ENCODE results near the gene AQP7. TPM values are rescaled to one million over a fixed set of nuclear protein-coding genes. Genes with fewer than 3 reads are reported as not detected.

AQP7 gene
- total and polyA plus RNA-seq, 8 donors: 1.5 to 8.3 (median 3.3) TPM

DNA sequence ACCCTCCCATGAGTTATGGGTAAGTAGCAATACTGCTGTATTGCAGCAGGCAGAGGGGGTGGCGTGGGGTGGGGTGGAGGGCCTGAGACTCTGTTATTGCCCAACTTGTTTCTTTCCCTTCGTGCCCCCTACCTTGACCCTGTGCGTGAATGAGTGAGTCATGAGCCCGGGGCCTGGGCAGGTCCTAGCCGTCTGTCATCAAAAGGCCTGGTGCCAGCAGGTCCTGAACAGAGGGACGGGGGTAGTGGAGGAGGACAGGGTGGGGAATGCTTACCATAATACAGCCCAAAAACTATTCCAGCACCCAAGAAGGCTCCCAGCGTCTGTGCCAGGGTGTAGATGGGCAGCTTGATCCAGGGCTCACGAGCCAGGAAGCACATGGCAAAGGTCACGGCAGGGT lies 40.7 kb upstream of the AQP7 start:
- DNase-seq (no peak), ATAC-seq (no peak)
- Histone ChIP-seq H3K27ac (no peak overlapping the region), H3K27me3 (peaks cover 0 to 13% of the 10 kb centered on the region in 2 donors), H3K4me1 (peaks cover 10 to 31% of the 10 kb centered on the region in 2 donors), H3K4me3 (no peak overlapping the region), H3K9me3 (no peaks in the 10 kb centered on the region), H3K36me3 (peaks cover 0 to 16% of the 10 kb centered on the region in 2 donors)
- TF ChIP-seq, protein P1, sequence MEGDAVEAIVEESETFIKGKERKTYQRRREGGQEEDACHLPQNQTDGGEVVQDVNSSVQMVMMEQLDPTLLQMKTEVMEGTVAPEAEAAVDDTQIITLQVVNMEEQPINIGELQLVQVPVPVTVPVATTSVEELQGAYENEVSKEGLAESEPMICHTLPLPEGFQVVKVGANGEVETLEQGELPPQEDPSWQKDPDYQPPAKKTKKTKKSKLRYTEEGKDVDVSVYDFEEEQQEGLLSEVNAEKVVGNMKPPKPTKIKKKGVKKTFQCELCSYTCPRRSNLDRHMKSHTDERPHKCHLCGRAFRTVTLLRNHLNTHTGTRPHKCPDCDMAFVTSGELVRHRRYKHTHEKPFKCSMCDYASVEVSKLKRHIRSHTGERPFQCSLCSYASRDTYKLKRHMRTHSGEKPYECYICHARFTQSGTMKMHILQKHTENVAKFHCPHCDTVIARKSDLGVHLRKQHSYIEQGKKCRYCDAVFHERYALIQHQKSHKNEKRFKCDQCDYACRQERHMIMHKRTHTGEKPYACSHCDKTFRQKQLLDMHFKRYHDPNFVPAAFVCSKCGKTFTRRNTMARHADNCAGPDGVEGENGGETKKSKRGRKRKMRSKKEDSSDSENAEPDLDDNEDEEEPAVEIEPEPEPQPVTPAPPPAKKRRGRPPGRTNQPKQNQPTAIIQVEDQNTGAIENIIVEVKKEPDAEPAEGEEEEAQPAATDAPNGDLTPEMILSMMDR (IDR thresholded peaks at IDR 0.05): no peak
- intact Hi-C loops (cut with DNase I): no loop called here

DNA sequence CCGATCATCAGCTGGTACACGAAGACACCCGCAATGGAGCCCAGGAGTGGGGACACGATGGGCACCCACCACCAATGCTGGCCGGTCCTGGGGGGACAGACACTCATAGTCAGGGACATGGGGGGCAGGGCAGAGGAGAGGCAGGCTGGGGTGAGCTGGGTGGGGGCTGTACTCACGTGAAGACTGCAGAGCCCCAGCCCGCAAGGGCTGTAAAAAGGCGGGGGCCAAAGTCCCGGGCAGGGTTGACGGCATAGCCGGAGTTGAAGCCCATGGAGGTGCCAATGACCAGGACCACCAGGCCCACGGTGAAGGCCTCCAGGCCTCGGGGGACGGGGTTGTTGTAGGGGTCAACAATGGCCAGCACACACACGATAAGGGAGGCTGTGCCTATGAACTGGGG lies 39.8 kb upstream of the AQP7 start:
- no peak for DNase-seq
- no peak overlapping the region for H3K27ac ChIP-seq
- peaks cover 0 to 16% of the 10 kb centered on the region in 2 donors for H3K36me3 ChIP-seq
- TF ChIP-seq, protein P1 (IDR thresholded peaks at IDR 0.05): no peak
- no peak overlapping the region for H3K4me3 ChIP-seq
- intact Hi-C loops (cut with DNase I): no loop called here
- H3K9me3 ChIP-seq: no peaks in the 10 kb centered on the region
- peaks cover 5 to 23% of the 10 kb centered on the region in 2 donors for H3K4me1 ChIP-seq
- no peak for ATAC-seq
- H3K27me3 ChIP-seq: peaks cover 0 to 4% of the 10 kb centered on the region in 2 donors

DNA sequence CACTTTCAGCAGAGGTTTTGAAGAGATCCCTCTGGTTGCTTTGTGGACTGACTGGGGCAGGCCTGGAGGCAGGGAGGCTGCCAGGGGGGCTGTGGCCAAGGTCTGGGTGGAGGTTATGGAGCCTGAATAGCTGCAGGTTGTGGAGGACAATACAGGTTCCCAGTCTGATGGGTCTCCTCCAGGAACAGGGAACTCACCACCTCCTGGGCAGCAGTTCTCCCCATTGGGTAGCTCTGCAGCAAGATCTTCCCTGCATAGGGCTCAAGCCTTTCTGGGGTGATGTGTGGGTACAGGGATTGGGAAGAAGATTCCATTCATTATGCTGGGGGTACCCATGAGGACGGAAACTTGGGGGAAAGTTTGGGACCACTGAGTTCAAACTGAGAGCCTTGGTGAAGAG lies 38.2 kb upstream of the AQP7 start:
- ATAC-seq: no peak
- TF ChIP-seq, protein P1 (IDR thresholded peaks at IDR 0.05): no peak

DNA sequence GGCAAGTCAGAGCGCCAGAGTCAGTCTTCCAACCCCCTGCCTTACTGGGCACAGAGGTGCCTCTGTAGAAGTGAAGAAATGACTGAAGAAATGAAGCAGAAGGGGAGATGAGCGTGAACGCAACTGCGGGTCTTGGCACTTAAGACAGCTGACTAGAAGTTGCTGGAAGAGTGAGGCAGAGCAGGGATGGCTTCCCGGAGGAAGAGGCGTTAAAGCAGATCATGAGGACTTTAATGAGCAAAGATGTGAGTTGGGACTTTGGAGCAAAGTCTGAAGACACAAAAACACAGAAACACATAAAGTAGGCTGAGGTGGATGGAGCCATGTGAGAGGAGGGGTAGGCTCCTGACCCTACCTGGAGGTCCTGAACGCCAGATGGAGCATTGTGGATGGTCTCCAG lies 37.8 kb upstream of the AQP7 start:
- Histone ChIP-seq H3K4me3 (no peak overlapping the region), H3K27me3 (no peaks in the 10 kb centered on the region), H3K4me1 (peaks cover 0 to 13% of the 10 kb centered on the region in 2 donors), H3K9me3 (no peaks in the 10 kb centered on the region), H3K27ac (no peak overlapping the region), H3K36me3 (peaks cover 0 to 16% of the 10 kb centered on the region in 2 donors)
- TF ChIP-seq, protein P1 (IDR thresholded peaks at IDR 0.05): no peak
- DNase-seq: no peak
- no peak for ATAC-seq
- intact Hi-C loops (cut with DNase I): no loop called here

More for the DNA sequence above, 38.2 kb upstream of the AQP7 start:
- Histone ChIP-seq H3K4me1 (peaks cover 0 to 13% of the 10 kb centered on the region in 2 donors), H3K4me3 (no peak overlapping the region), H3K27ac (no peak overlapping the region), H3K9me3 (no peaks in the 10 kb centered on the region), H3K27me3 (no peaks in the 10 kb centered on the region), H3K36me3 (peaks cover 0 to 16% of the 10 kb centered on the region in 2 donors)
- no peak for DNase-seq
- intact Hi-C loops (cut with DNase I): no loop called here

DNA sequence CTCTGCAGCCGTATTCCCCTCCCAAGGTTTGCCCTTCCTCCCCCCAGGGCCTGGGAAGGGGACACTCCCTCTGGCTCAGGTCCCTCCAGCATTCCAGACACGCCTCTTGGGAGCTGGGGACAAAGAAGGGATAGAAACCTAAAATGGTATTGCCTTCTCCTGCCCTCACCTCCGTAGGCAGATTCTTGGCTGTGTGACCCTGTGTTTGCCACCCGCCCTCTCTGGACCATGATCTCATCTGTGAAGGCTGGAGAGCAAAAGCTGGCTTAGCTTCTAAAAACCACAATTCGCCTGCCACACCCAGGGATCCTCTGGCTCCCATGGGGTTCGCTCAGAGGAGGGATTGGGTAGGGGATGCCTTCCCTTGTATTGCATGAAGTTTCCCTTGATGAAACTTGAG lies 37.4 kb upstream of the AQP7 start:
- H3K4me3 ChIP-seq: no peak overlapping the region
- intact Hi-C loops (cut with DNase I): no loop called here
- no peaks in the 10 kb centered on the region for H3K27me3 ChIP-seq
- TF ChIP-seq, protein P1 (IDR thresholded peaks at IDR 0.05): no peak
- peaks cover 0 to 11% of the 10 kb centered on the region in 2 donors for H3K4me1 ChIP-seq
- ATAC-seq (peak; percentile 33), DNase-seq (no peak)
- H3K9me3 ChIP-seq: no peaks in the 10 kb centered on the region
- no peak overlapping the region for H3K27ac ChIP-seq
- H3K36me3 ChIP-seq: peaks cover 0 to 16% of the 10 kb centered on the region in 2 donors
